H1 (cell line): ENCODE data around the gene CORIN. TPM values are rescaled to one million over a fixed set of nuclear protein-coding genes. Genes with fewer than 3 reads are reported as not detected.

ENCODE experiments used
- CTCF ChIA-PET: fragments of 300-600 bp; sonication (Branson Sonifier 250); formaldehyde crosslinking; loops from one replicate; lab custom pipeline; 2021; ENCODE audit not compliant: partially characterized antibody; lab: Charles Lee
- POLR2A ChIA-PET: fragments of 300-600 bp; sonication (Branson Sonifier 250); formaldehyde crosslinking; loops from one replicate; lab custom pipeline; 2021; ENCODE audit warnings: inconsistent platforms; ENCODE audit not compliant: partially characterized antibody; lab: Charles Lee
- DNase-seq, 2 experiments: peaks; one replicate each; pipeline versions ENCODE4 v3.0.0 to v3.0.0-alpha.2; 2010 to 2022; ENCODE audit warnings: low spot score in 2 of 2, low read depth in 1 of 2, mixed read lengths in 1 of 2
- FAIRE-seq: peaks from 2 replicates; lab custom pipeline; 2011; peaks lifted over from hg19 to GRCh38; lab: Jason Lieb, UNC
- H2AFZ ChIP-seq: 2 replicates; pipeline ENCODE4 v1.8.1; 2012; ENCODE audit warnings: low read length, inconsistent platforms
- H2AK5ac ChIP-seq: 2 replicates; pipeline ENCODE4 v1.6.1; 2013; ENCODE audit warnings: low read depth, low read length
- H2BK120ac ChIP-seq: replicated peaks from 2 replicates; pipeline ENCODE3; 2013; ENCODE audit warnings: low read depth, low read length, inconsistent platforms
- H2BK12ac ChIP-seq: 2 replicates; pipeline ENCODE4 v1.6.1; 2013; ENCODE audit warnings: low read depth, low read length
- H2BK15ac ChIP-seq: 2 replicates; pipeline ENCODE4 v1.6.1; 2013; ENCODE audit warnings: low read length
- H2BK20ac ChIP-seq: 2 replicates; pipeline ENCODE4 v1.6.1; 2013; ENCODE audit warnings: low read length
- H2BK5ac ChIP-seq: 2 replicates; pipeline ENCODE4 v1.6.1; 2013; ENCODE audit warnings: low read depth, low read length
- H3K14ac ChIP-seq: 2 replicates; pipeline ENCODE4 v1.6.1; 2013; ENCODE audit warnings: inconsistent platforms; ENCODE audit not compliant: insufficient read length
- H3K18ac ChIP-seq: 2 replicates; pipeline ENCODE4 v1.6.1; 2013; ENCODE audit warnings: low read length; ENCODE audit errors: extremely low read depth
- H3K23ac ChIP-seq: 2 replicates; pipeline ENCODE4 v1.6.1; 2013; ENCODE audit warnings: inconsistent platforms; ENCODE audit not compliant: insufficient read length
- H3K23me2 ChIP-seq: 2 replicates; pipeline ENCODE4 v1.6.1; 2013; ENCODE audit warnings: low read depth, low read length
- H3K27ac ChIP-seq: 2 replicates; pipeline ENCODE4 v1.6.1; 2011; ENCODE audit warnings: low read depth, low read length, inconsistent platforms
- H3K27me3 ChIP-seq, 4 experiments: replicated peaks in 1 of 4; 1 replicate in 1 of 4; 2 replicates in 3 of 4; pipeline versions ENCODE4 v1.6.1 to v1.8.1; 2011 to 2013; ENCODE audit warnings: low read length in 3 of 4, mild to moderate bottlenecking in 3 of 4, inconsistent platforms in 2 of 4, mixed read lengths in 2 of 4, moderate library complexity in 1 of 4; ENCODE audit not compliant: control insufficient read depth in 3 of 4, insufficient read depth in 3 of 4; ENCODE audit errors: extremely low read depth in 1 of 4
- H3K36me3 ChIP-seq, 4 experiments: 2 replicates each; pipeline versions ENCODE4 v1.6.1 to v1.8.1; 2011 to 2013; ENCODE audit warnings: mild to moderate bottlenecking in 4 of 4, low read length in 3 of 4, moderate library complexity in 2 of 4, control low read depth in 1 of 4, inconsistent platforms in 1 of 4; ENCODE audit not compliant: insufficient read depth in 4 of 4, control insufficient read depth in 2 of 4
- H3K4ac ChIP-seq: replicated peaks from 2 replicates; pipeline ENCODE3; 2013; ENCODE audit warnings: low read length, low read depth, mixed read lengths, inconsistent platforms; ENCODE audit not compliant: insufficient read length
- H3K4me1 ChIP-seq, 4 experiments: replicated peaks in 1 of 4; 1 replicate in 1 of 4; 2 replicates in 3 of 4; pipeline versions ENCODE4 v1.6.1 to v1.8.1; 2011 to 2013; ENCODE audit warnings: low read length in 3 of 4, inconsistent platforms in 2 of 4, mixed read lengths in 1 of 4; ENCODE audit not compliant: insufficient read depth in 4 of 4, control insufficient read depth in 3 of 4
- H3K4me2 ChIP-seq, 2 experiments: 2 replicates each; pipeline versions ENCODE4 v1.6.1 to v1.8.1; 2011 to 2013; ENCODE audit warnings: low read depth in 2 of 2, low read length in 2 of 2, control low read depth in 1 of 2, inconsistent platforms in 1 of 2, mild to moderate bottlenecking in 1 of 2; ENCODE audit not compliant: insufficient read depth in 1 of 2
- H3K4me3 ChIP-seq, 4 experiments: fragments of 200-600, 300-600 bp in 1 of 4; sonication (generic), shearing (Covaris generic), sonication (Bioruptor Twin) in 1 of 4; 2 replicates each; pipeline versions ENCODE4 v1.5.1 to v1.8.1; 2011 to 2016; ENCODE audit warnings: low read length in 4 of 4, low read depth in 3 of 4, control low read depth in 2 of 4, inconsistent platforms in 2 of 4, mild to moderate bottlenecking in 2 of 4, mixed read lengths in 1 of 4, moderate library complexity in 1 of 4; ENCODE audit not compliant: insufficient read depth in 2 of 4; ENCODE audit errors: extremely low read depth in 1 of 4
- H3K56ac ChIP-seq: replicated peaks from 2 replicates; pipeline ENCODE3; 2013; ENCODE audit warnings: low read depth, mild to moderate bottlenecking, mixed read lengths, low read length, inconsistent platforms; ENCODE audit not compliant: insufficient read length
- H3K79me1 ChIP-seq: 2 replicates; pipeline ENCODE4 v1.6.1; 2013; ENCODE audit warnings: low read depth, low read length, control low read depth
- H3K79me2 ChIP-seq, 2 experiments: 2 replicates each; pipeline versions ENCODE4 v1.6.1 to v1.8.1; 2012 to 2013; ENCODE audit warnings: low read length in 2 of 2, mild to moderate bottlenecking in 2 of 2, inconsistent platforms in 1 of 2; ENCODE audit not compliant: insufficient read depth in 2 of 2, control insufficient read depth in 1 of 2
- H3K9ac ChIP-seq, 4 experiments: replicated peaks in 1 of 4; 1 replicate in 1 of 4; 2 replicates in 3 of 4; pipeline versions ENCODE4 v1.6.1 to v1.8.1; 2011 to 2013; ENCODE audit warnings: low read depth in 3 of 4, low read length in 3 of 4, control low read depth in 2 of 4, mild to moderate bottlenecking in 2 of 4, moderate library complexity in 2 of 4, inconsistent platforms in 1 of 4; ENCODE audit errors: extremely low read depth in 1 of 4
- H3K9me3 ChIP-seq, 2 experiments: 2 replicates each; pipeline versions ENCODE4 v1.6.1 to v1.8.1; 2012 to 2013; ENCODE audit warnings: mild to moderate bottlenecking in 2 of 2, moderate library complexity in 2 of 2, control low read depth in 1 of 2, inconsistent platforms in 1 of 2, low read depth in 1 of 2, low read length in 1 of 2, mixed read lengths in 1 of 2; ENCODE audit not compliant: insufficient read depth in 2 of 2
- H4K20me1 ChIP-seq, 2 experiments: replicated peaks in 1 of 2; 2 replicates each; pipeline versions ENCODE3 to v1.8.1; 2011 to 2013; ENCODE audit warnings: inconsistent platforms in 2 of 2, low read length in 2 of 2, mild to moderate bottlenecking in 1 of 2; ENCODE audit not compliant: insufficient read depth in 2 of 2, control insufficient read depth in 1 of 2
- H4K5ac ChIP-seq: 2 replicates; pipeline ENCODE4 v1.6.1; 2013; ENCODE audit warnings: low read length, low read depth, mixed read lengths, inconsistent platforms; ENCODE audit not compliant: insufficient read length
- H4K8ac ChIP-seq: 2 replicates; pipeline ENCODE4 v1.8.0; 2013; ENCODE audit warnings: mild to moderate bottlenecking, moderate library complexity, low read length, inconsistent platforms; ENCODE audit not compliant: insufficient read depth; ENCODE audit errors: extremely low read depth
- H4K91ac ChIP-seq: replicated peaks from 2 replicates; pipeline ENCODE3; 2013; ENCODE audit warnings: low read length, mixed read lengths, inconsistent platforms; ENCODE audit not compliant: insufficient read length
- CTBP2 ChIP-seq: IDR thresholded peaks from 2 replicates; pipeline ENCODE4 v1.7.0; 2011; ENCODE audit warnings: borderline replicate concordance, mild to moderate bottlenecking, moderate library complexity, mixed read lengths, low read length; ENCODE audit not compliant: insufficient read depth, insufficient read length
- EP300 ChIP-seq, 2 experiments: IDR thresholded peaks; 1 replicate in 1 of 2; 2 replicates in 1 of 2; pipeline ENCODE4 v1.6.1; 2011 to 2012; ENCODE audit warnings: low read depth in 2 of 2, low read length in 2 of 2, mild to moderate bottlenecking in 2 of 2, borderline replicate concordance in 1 of 2, inconsistent platforms in 1 of 2, moderate library complexity in 1 of 2
- RXRA ChIP-seq: IDR thresholded peaks from 2 replicates; pipeline ENCODE4 v1.6.1; 2011; ENCODE audit warnings: low read depth, mild to moderate bottlenecking, low read length, moderate library complexity; ENCODE audit not compliant: insufficient read depth
- SIX5 ChIP-seq: IDR thresholded peaks from 2 replicates; pipeline ENCODE4 v1.6.1; 2011; ENCODE audit warnings: mild to moderate bottlenecking, low read depth, low read length
- WGBS, 2 experiments: shearing (Covaris generic) in 1 of 2; methylation state at CpG; one replicate each; pipeline versions ENCODE4 v1.1.6 to v1.1.7; 2013 to 2015; ENCODE audit warnings: low lambda C conversion rate in 2 of 2, mixed read lengths in 2 of 2, inconsistent platforms in 1 of 2, low coverage in 1 of 2, missing lambda C conversion rate in 1 of 2; ENCODE audit not compliant: insufficient replicate concordance in 2 of 2, insufficient coverage in 1 of 2, insufficient read length in 1 of 2; ENCODE audit errors: extremely low coverage in 1 of 2, missing lambda C conversion rate in 1 of 2; 5-methylcytosine and 5-hydroxymethylcytosine counted together
- polyA plus RNA-seq, 7 experiments: library from polyadenylated mRNA; depleted of rRNA in 3 of 7; stranded (reverse) in 5 of 7; unstranded in 2 of 7; fragments of >200 nt in 5 of 7; fragments of 200-250 nt in 2 of 7; gene quantifications; 1 replicate in 5 of 7; 2 replicates in 1 of 7; 4 replicates in 1 of 7; pipeline versions ENCODE4 v1.2.1 to v1.2.3, GENCODE V29; 2011 to 2013; ENCODE audit warnings: missing spikeins in 2 of 7, mixed read lengths in 2 of 7
- total RNA-seq: library from RNA; stranded (reverse); fragmentation: NEBNext Ultra II Directional; extraction: Animal tissue kit (Norgen Biotek cat#: 25700); gene quantifications from 2 replicates; pipeline ENCODE4 v1.2.1, GENCODE V29; 2021
- TF ChIP-seq, protein P1 (sequence below), 3 experiments: IDR thresholded peaks; 1 replicate in 2 of 3; 2 replicates in 1 of 3; pipeline versions ENCODE4 v1.5.1 to v1.6.1; 2011; ENCODE audit warnings: low read length in 3 of 3, mild to moderate bottlenecking in 3 of 3, inconsistent platforms in 2 of 3, low read depth in 1 of 3, moderate library complexity in 1 of 3; ENCODE audit not compliant: insufficient read depth in 1 of 3; ENCODE audit errors: control extremely low read depth in 1 of 3

The CORIN gene
- total and polyA plus RNA-seq, 2 of the 8 experiments (the other 6 are each of a cell fraction or from before 2014, with no cell fraction given) = 0.09 to 0.32 TPM

DNA sequence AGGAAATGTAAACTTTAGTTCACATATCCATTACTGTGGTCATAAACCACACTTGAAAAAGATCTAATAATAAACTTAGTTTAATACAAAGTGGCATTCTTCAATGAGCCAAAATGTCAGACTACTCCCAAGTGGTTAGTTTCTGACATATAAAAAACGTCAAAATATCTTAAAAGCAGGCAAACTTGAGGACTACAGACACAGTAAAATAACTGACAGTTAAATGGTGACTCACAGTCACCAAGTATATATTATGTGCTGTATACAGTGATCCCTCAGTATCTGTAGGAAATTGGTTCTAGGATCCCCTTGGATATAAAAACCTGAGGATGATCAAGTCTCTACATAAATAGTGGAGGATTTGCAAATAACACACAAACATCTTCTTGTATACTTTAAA is 11.6 kb upstream of the CORIN start:
- H2AK5ac ChIP-seq = no peak overlapping the region
- H2BK15ac ChIP-seq = no peak overlapping the region
- FAIRE-seq = no peak
- H3K4me3 ChIP-seq = no peak overlapping the region
- no peak overlapping the region for H4K8ac ChIP-seq
- H2BK12ac ChIP-seq = no peak overlapping the region
- no peak overlapping the region for H3K14ac ChIP-seq
- H3K56ac ChIP-seq = no peak overlapping the region
- H3K79me2 ChIP-seq = no peaks in the 10 kb centered on the region
- no peaks in the 10 kb centered on the region for H3K27me3 ChIP-seq
- no peaks in the 10 kb centered on the region for H4K20me1 ChIP-seq
- H3K4ac ChIP-seq = no peak overlapping the region
- no peak for DNase-seq
- no peak overlapping the region for H4K5ac ChIP-seq
- no peak overlapping the region for H2BK120ac ChIP-seq
- no peak overlapping the region for H3K18ac ChIP-seq
- H2BK20ac ChIP-seq = no peak overlapping the region
- ChIA-PET CTCF (interaction anchor here (1.4 kb wide), 1 partner anchor 10 kb away, joined by 3 read pairs; no protein-coding TSS in a partner anchor), POLR2A (no interaction called here)
- 89% methylated on average over 1 of the region's 1 CpG; no CpG with 5 or more reads in 1 of the 2 experiments for WGBS, 2 experiments
- no peaks in the 10 kb centered on the region for H3K23me2 ChIP-seq
- H4K91ac ChIP-seq = no peak overlapping the region
- H3K9me3 ChIP-seq = no peaks in the 10 kb centered on the region
- no peak overlapping the region for H2AFZ ChIP-seq
- H3K9ac ChIP-seq = no peak overlapping the region
- no peak overlapping the region for H3K27ac ChIP-seq
- H2BK5ac ChIP-seq = no peak overlapping the region
- H3K4me2 ChIP-seq = no peak overlapping the region
- no peak overlapping the region for H3K23ac ChIP-seq
- TF ChIP-seq SIX5 = no peak
- no peak for TF ChIP-seq EP300 (IDR thresholded peaks at IDR 0.05; ENCODE audit: borderline replicate concordance in 1 of 2, low read depth in 2 of 2, low read length in 2 of 2)
- no peak for TF ChIP-seq CTBP2
- TF ChIP-seq, protein P1, sequence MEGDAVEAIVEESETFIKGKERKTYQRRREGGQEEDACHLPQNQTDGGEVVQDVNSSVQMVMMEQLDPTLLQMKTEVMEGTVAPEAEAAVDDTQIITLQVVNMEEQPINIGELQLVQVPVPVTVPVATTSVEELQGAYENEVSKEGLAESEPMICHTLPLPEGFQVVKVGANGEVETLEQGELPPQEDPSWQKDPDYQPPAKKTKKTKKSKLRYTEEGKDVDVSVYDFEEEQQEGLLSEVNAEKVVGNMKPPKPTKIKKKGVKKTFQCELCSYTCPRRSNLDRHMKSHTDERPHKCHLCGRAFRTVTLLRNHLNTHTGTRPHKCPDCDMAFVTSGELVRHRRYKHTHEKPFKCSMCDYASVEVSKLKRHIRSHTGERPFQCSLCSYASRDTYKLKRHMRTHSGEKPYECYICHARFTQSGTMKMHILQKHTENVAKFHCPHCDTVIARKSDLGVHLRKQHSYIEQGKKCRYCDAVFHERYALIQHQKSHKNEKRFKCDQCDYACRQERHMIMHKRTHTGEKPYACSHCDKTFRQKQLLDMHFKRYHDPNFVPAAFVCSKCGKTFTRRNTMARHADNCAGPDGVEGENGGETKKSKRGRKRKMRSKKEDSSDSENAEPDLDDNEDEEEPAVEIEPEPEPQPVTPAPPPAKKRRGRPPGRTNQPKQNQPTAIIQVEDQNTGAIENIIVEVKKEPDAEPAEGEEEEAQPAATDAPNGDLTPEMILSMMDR (IDR thresholded peaks at IDR 0.05; ENCODE audit: control extremely low read depth in 1 of 3, insufficient read depth in 1 of 3, low read depth in 1 of 3, low read length in 3 of 3) = no peak
- no peak for TF ChIP-seq RXRA
- no peaks in the 10 kb centered on the region for H3K79me1 ChIP-seq
- no peaks in the 10 kb centered on the region for H3K4me1 ChIP-seq
- H3K36me3 ChIP-seq = peaks cover 0 to 45% (median 8%) of the 10 kb centered on the region in 4 experiments; a peak in 7 of 8 replicates
